Measurements from ENCODE around the gene TCEA2. TPM values are rescaled to one million over a fixed set of nuclear protein-coding genes. Genes with fewer than 3 reads are reported as not detected.

Gene TCEA2
- total and polyA plus RNA-seq, 2 of the 13 experiments (the other 11 are each of a cell fraction or from before 2014, with no cell fraction given) = 28.1 to 33.7 TPM

DNA sequence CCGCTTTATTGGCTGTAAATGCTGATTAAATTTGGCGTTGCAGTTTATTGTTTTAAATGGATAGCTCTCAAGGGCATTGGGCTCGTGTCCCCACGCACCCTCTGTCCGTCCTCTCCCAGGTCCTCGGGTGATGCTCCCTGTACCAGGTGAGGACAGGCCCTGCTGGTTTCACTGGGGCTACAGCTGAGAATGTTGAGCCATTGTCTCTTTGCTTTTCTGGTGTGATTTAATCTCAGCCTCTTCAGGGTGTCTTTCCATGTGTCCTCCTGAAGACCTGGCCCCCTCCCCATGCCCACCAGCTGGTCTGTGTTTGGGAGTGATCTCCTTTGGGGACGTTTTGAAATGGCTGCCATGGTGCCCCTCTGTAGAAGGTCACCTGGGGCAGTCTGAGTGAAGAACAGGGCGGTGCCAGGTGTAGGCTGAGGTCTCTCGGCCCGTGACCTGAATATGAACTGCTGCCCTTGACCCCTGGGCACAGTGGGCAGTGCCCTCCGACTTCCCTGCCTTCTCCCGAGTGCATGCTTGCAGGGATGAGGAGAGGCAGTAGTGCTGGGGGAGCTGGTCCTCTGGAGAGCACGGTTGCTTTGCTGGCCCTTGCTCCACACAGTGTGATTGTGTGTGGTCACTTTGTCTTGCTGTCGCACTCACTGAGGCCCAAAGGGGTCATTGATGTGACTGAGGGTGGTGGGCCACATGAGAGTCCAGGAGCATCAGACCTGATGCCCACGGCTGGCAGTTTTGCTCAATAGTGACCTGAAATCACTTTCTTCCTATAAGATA lies 39.4 kb upstream of the TCEA2 start (continued):
- TF ChIP-seq, protein P1, sequence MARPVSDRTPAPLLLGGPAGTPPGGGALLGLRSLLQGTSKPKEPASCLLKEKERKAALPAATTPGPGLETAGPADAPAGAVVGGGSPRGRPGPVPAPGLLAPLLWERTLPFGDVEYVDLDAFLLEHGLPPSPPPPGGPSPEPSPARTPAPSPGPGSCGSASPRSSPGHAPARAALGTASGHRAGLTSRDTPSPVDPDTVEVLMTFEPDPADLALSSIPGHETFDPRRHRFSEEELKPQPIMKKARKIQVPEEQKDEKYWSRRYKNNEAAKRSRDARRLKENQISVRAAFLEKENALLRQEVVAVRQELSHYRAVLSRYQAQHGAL (CRISPR knock-in tag; IDR thresholded peaks at IDR 0.05; ENCODE audit: not compliant biosample characterization) = no peak
- no peak for TF ChIP-seq ZNF713 (CRISPR knock-in tag; IDR thresholded peaks at IDR 0.05)
- no peak for TF ChIP-seq ZNF672 (CRISPR knock-in tag; IDR thresholded peaks at IDR 0.05)
- TF ChIP-seq, protein P2, sequence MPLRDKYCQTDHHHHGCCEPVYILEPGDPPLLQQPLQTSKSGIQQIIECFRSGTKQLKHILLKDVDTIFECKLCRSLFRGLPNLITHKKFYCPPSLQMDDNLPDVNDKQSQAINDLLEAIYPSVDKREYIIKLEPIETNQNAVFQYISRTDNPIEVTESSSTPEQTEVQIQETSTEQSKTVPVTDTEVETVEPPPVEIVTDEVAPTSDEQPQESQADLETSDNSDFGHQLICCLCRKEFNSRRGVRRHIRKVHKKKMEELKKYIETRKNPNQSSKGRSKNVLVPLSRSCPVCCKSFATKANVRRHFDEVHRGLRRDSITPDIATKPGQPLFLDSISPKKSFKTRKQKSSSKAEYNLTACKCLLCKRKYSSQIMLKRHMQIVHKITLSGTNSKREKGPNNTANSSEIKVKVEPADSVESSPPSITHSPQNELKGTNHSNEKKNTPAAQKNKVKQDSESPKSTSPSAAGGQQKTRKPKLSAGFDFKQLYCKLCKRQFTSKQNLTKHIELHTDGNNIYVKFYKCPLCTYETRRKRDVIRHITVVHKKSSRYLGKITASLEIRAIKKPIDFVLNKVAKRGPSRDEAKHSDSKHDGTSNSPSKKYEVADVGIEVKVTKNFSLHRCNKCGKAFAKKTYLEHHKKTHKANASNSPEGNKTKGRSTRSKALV (CRISPR knock-in tag; IDR thresholded peaks at IDR 0.05) = no peak
- TF ChIP-seq ZNF143 (CRISPR knock-in tag; IDR thresholded peaks at IDR 0.05) = no peak
- TF ChIP-seq, protein P3, sequence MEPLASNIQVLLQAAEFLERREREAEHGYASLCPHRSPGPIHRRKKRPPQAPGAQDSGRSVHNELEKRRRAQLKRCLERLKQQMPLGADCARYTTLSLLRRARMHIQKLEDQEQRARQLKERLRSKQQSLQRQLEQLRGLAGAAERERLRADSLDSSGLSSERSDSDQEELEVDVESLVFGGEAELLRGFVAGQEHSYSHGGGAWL (CRISPR knock-in tag; IDR thresholded peaks at IDR 0.05) = no peak
- TF ChIP-seq BORCS8-MEF2B (CRISPR knock-in tag; IDR thresholded peaks at IDR 0.05) = no peak
- 0 out of 2 replicates have a peak, but pooled peaks have one; percentile 19 for TF ChIP-seq SNAI1 (CRISPR knock-in tag; IDR thresholded peaks at IDR 0.05; ENCODE audit: borderline replicate concordance)
- no peak for TF ChIP-seq POLR2AphosphoS2 (IDR thresholded peaks at IDR 0.05; ENCODE audit: low read depth, low read length)
- TF ChIP-seq, protein P4, sequence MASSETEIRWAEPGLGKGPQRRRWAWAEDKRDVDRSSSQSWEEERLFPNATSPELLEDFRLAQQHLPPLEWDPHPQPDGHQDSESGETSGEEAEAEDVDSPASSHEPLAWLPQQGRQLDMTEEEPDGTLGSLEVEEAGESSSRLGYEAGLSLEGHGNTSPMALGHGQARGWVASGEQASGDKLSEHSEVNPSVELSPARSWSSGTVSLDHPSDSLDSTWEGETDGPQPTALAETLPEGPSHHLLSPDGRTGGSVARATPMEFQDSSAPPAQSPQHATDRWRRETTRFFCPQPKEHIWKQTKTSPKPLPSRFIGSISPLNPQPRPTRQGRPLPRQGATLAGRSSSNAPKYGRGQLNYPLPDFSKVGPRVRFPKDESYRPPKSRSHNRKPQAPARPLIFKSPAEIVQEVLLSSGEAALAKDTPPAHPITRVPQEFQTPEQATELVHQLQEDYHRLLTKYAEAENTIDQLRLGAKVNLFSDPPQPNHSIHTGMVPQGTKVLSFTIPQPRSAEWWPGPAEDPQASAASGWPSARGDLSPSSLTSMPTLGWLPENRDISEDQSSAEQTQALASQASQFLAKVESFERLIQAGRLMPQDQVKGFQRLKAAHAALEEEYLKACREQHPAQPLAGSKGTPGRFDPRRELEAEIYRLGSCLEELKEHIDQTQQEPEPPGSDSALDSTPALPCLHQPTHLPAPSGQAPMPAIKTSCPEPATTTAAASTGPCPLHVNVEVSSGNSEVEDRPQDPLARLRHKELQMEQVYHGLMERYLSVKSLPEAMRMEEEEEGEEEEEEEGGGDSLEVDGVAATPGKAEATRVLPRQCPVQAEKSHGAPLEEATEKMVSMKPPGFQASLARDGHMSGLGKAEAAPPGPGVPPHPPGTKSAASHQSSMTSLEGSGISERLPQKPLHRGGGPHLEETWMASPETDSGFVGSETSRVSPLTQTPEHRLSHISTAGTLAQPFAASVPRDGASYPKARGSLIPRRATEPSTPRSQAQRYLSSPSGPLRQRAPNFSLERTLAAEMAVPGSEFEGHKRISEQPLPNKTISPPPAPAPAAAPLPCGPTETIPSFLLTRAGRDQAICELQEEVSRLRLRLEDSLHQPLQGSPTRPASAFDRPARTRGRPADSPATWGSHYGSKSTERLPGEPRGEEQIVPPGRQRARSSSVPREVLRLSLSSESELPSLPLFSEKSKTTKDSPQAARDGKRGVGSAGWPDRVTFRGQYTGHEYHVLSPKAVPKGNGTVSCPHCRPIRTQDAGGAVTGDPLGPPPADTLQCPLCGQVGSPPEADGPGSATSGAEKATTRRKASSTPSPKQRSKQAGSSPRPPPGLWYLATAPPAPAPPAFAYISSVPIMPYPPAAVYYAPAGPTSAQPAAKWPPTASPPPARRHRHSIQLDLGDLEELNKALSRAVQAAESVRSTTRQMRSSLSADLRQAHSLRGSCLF (CRISPR knock-in tag; IDR thresholded peaks at IDR 0.05; ENCODE audit: borderline replicate concordance) = no peak
- no peak for TF ChIP-seq RORA (CRISPR knock-in tag; IDR thresholded peaks at IDR 0.05)
- no peak for TF ChIP-seq SOX6 (IDR thresholded peaks at IDR 0.05)
- no peak for TF ChIP-seq SOX6 (CRISPR knock-in tag; IDR thresholded peaks at IDR 0.05)
- no peak for TF ChIP-seq ZNF607 (CRISPR knock-in tag; IDR thresholded peaks at IDR 0.05; ENCODE audit: borderline replicate concordance)
- TF ChIP-seq, protein P5, sequence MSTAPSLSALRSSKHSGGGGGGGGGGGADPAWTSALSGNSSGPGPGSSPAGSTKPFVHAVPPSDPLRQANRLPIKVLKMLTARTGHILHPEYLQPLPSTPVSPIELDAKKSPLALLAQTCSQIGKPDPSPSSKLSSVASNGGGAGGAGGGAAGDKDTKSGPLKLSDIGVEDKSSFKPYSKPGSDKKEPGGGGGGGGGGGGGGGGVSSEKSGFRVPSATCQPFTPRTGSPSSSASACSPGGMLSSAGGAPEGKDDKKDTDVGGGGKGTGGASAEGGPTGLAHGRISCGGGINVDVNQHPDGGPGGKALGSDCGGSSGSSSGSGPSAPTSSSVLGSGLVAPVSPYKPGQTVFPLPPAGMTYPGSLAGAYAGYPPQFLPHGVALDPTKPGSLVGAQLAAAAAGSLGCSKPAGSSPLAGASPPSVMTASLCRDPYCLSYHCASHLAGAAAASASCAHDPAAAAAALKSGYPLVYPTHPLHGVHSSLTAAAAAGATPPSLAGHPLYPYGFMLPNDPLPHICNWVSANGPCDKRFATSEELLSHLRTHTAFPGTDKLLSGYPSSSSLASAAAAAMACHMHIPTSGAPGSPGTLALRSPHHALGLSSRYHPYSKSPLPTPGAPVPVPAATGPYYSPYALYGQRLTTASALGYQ (CRISPR knock-in tag; IDR thresholded peaks at IDR 0.05) = no peak
- TF ChIP-seq SMAD1 (CRISPR knock-in tag; IDR thresholded peaks at IDR 0.05; ENCODE audit: borderline replicate concordance, low read depth) = peak; percentile 46; the same call in 1 of the 2 replicates
- peak; percentile 67 for TF ChIP-seq YY1 (IDR thresholded peaks at IDR 0.05; ENCODE audit: insufficient read depth, insufficient replicate concordance, low read depth, low read length)
- peak; percentile 70; the same call in 1 of the 2 replicates for TF ChIP-seq CENPT (CRISPR knock-in tag; IDR thresholded peaks at IDR 0.05; ENCODE audit: low read depth)
- no peak for TF ChIP-seq ZNF619 (CRISPR knock-in tag; IDR thresholded peaks at IDR 0.05)
- no peak for TF ChIP-seq ZNF644 (CRISPR knock-in tag; IDR thresholded peaks at IDR 0.05; ENCODE audit: low read depth)
